ENCODE measurements around the gene DEDD.
A peak's percentile ranks its signal among the peaks of the same experiment; 100 is the strongest.

DEDD gene

GRCh38 chr1:161159087-161159912, 26.8 kb upstream of the DEDD start, which contains the start of gene USP21:
Gene USP21, plus strand, starts transcription at chr1:161159500. Its CDS starts 1,141 bp downstream, at chr1:161160641.
- H4K20me1 ChIP-seq (ENCODE audit: insufficient read depth, low read length) = no peaks in the 10 kb centered on the region
- peaks cover 29% of the 10 kb centered on the region for H3K79me2 ChIP-seq (ENCODE audit: low read length)
- no peaks in the 10 kb centered on the region for H3K27me3 ChIP-seq (ENCODE audit: low read depth, low read length)
- H3K4me3 ChIP-seq (ENCODE audit: low read length) = peak within 1 kb of the TSS; percentile 86
- H3K27ac ChIP-seq (ENCODE audit: low read length) = peak within 1 kb of the TSS; percentile 45
- no peak for TF ChIP-seq EZH2phosphoT487 (IDR thresholded peaks at IDR 0.05; ENCODE audit: low read depth)
- peak; percentile 25; the same call in 1 of the 2 replicates for TF ChIP-seq CTCF (IDR thresholded peaks at IDR 0.05; ENCODE audit: low read depth, low read length)
- H3K4me2 ChIP-seq (ENCODE audit: low read length) = peak within 1 kb of the TSS; percentile 93
- peaks cover 23% of the 10 kb centered on the region for H3K36me3 ChIP-seq (replicated peaks; ENCODE audit: low read depth, low read length)
- H3K9me3 ChIP-seq (ENCODE audit: insufficient read depth, low read length) = no peaks in the 10 kb centered on the region
- peak within 1 kb of the TSS; percentile 84 for H3K9ac ChIP-seq (ENCODE audit: low read length)
- peak within 1 kb of the TSS; percentile 57; the same call in 1 of the 2 replicates for H2AFZ ChIP-seq (ENCODE audit: low read depth, low read length)
- peaks cover 18% of the 10 kb centered on the region for H3K4me1 ChIP-seq (ENCODE audit: low read length)

- Histone ChIP-seq H3K36me3 (replicated peaks; ENCODE audit: low read depth, low read length) (peaks cover 17% of the 10 kb centered on the region), H3K4me3 (ENCODE audit: low read length) (peak overlapping the region; percentile 86), H3K79me2 (ENCODE audit: low read length) (peaks cover 31% of the 10 kb centered on the region)
Observed at GRCh38 chr1:161158316-161159010, 26.0 kb upstream of the DEDD start.

GRCh38 chr1:161157867-161158266, 25.4 kb upstream of the DEDD start:
- no peaks in the 10 kb centered on the region for H3K27me3 ChIP-seq (ENCODE audit: low read depth, low read length)
- no peak overlapping the region for H2AFZ ChIP-seq (ENCODE audit: low read depth, low read length)
- H3K79me2 ChIP-seq (ENCODE audit: low read length) = peaks cover 31% of the 10 kb centered on the region
- H4K20me1 ChIP-seq (ENCODE audit: insufficient read depth, low read length) = no peaks in the 10 kb centered on the region
- TF ChIP-seq EZH2phosphoT487 (IDR thresholded peaks at IDR 0.05; ENCODE audit: low read depth) (no peak), CTCF (IDR thresholded peaks at IDR 0.05; ENCODE audit: low read depth, low read length) (0 out of 2 replicates have a peak, but pooled peaks have one; percentile 6)
- H3K9ac ChIP-seq (ENCODE audit: low read length) = no peak overlapping the region
- H3K9me3 ChIP-seq (ENCODE audit: insufficient read depth, low read length) = no peaks in the 10 kb centered on the region
- peaks cover 17% of the 10 kb centered on the region for H3K36me3 ChIP-seq (replicated peaks; ENCODE audit: low read depth, low read length)
- no peak overlapping the region for H3K4me3 ChIP-seq (ENCODE audit: low read length)
- H3K4me1 ChIP-seq (ENCODE audit: low read length) = peaks cover 20% of the 10 kb centered on the region
- H3K27ac ChIP-seq (ENCODE audit: low read length) = no peak overlapping the region
- H3K4me2 ChIP-seq (ENCODE audit: low read length) = no peak overlapping the region

More at GRCh38 chr1:161158316-161159010, 26.0 kb upstream of the DEDD start:
- no peak for TF ChIP-seq CTCF (IDR thresholded peaks at IDR 0.05; ENCODE audit: low read depth, low read length)
- no peak for TF ChIP-seq EZH2phosphoT487 (IDR thresholded peaks at IDR 0.05; ENCODE audit: low read depth)
- no peaks in the 10 kb centered on the region for H4K20me1 ChIP-seq (ENCODE audit: insufficient read depth, low read length)
- H3K4me2 ChIP-seq (ENCODE audit: low read length) = peak overlapping the region; percentile 89
- 0 out of 2 replicates have a peak overlapping the region, but pooled peaks have one; percentile 19 for H3K27ac ChIP-seq (ENCODE audit: low read length)
- peak overlapping the region; percentile 84; the same call in 1 of the 2 replicates for H3K9ac ChIP-seq (ENCODE audit: low read length)
- H2AFZ ChIP-seq (ENCODE audit: low read depth, low read length) = no peak overlapping the region
- no peaks in the 10 kb centered on the region for H3K27me3 ChIP-seq (ENCODE audit: low read depth, low read length)
- H3K4me1 ChIP-seq (ENCODE audit: low read length) = peaks cover 18% of the 10 kb centered on the region
- H3K9me3 ChIP-seq (ENCODE audit: insufficient read depth, low read length) = no peaks in the 10 kb centered on the region

Data from OCI-LY3 (cell line).